Measurements from ENCODE around the gene MAPK10.

The MAPK10 gene

GRCh38 chr4:86278126-86278525, 81.7 kb downstream of the MAPK10 start:
- no peak for DNase-seq (ENCODE audit: low spot score)

DNA sequence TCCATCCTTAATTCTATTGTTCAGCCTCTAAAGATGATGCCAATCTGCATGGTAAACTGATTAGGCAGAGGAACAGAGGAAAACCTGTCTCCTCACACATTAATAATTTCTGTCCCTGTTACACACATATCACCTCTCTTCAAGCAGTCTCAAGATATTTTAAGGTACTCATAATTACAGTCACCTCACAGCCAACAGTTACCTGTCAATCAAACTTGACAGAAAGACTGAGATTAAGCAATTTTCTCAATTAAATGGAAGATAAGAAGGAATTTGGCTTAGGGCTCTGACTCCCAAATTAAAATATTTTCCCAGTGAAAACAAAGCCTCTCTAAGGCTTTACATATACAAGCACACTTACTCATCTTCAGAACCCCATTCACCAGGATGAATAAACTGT, 85.2 kb downstream of the MAPK10 start:
- no peak for DNase-seq (ENCODE audit: low spot score)

- no peak for DNase-seq (ENCODE audit: low spot score)
These were observed 87.2 kb downstream of the MAPK10 start for GRCh38 chr4:86272669-86273068.

- no peak for DNase-seq (ENCODE audit: low spot score)
These were observed 88.8 kb downstream of the MAPK10 start for GRCh38 chr4:86271057-86271456.

GRCh38 chr4:86269354-86269753, 90.5 kb downstream of the MAPK10 start:
- no peak for DNase-seq (ENCODE audit: low spot score)

DNA sequence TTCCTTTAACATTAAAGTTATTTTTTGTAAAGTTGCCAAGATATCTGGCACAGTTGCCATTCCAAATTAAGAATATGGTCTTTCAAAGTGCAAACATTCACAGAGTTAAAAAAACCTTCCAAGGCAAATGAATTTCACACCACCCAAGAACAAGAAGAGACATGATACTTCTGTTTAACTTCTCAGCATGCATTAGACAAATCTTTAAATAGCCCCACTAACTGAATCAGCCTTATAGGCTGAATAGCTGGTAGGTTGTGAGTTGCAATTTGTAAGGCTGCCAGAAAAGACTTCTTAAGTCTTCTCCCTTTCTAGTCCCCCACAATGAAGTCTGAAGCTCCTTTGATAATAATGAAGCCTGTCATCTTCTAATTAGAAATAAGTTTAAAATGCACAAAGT, 95.6 kb downstream of the MAPK10 start:
- DNase-seq (ENCODE audit: low spot score) = no peak

DNA sequence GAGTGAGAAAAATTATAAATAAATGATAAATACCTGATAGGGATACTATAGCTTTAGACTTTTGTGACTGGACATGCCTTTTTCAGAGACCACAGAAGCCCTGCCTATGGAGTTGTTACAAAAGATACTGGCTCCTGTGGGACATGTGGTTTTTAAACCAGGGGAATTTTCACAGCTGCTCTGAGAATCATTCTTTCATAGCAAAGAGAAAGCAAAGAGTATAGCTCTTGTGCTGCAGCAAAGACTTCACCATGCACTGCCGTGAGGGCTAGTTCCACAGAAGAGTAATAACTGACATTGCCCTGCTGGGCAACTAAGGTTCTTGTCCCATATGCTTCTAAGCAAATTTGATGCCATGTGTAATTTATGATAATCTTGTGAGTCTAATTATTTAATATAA, 98.2 kb downstream of the MAPK10 start:
- no peak for DNase-seq (ENCODE audit: low spot score)

- DNase-seq (ENCODE audit: low spot score) = no peak
These were observed 103.8 kb downstream of the MAPK10 start for GRCh38 chr4:86256086-86256485.

DNA sequence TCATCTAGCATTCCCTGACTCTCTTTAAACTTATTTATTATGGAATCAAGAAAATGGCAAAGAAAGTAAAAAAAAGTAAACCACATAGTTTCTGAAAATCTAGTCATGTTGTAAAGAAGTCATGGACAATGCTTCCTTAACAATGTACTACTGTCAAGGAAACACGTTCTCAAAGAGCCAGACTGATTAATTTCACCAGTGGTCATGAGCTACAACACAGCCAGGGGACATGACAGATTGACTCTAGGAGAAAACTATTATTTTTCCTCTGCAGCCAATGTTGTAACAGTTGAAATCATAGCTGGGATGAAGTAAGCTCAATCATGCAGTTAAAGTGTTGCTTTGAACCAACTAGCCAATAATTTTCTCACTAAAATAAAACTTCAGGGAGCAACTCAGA, 109.2 kb downstream of the MAPK10 start:
- DNase-seq (ENCODE audit: low spot score) = no peak

DNA sequence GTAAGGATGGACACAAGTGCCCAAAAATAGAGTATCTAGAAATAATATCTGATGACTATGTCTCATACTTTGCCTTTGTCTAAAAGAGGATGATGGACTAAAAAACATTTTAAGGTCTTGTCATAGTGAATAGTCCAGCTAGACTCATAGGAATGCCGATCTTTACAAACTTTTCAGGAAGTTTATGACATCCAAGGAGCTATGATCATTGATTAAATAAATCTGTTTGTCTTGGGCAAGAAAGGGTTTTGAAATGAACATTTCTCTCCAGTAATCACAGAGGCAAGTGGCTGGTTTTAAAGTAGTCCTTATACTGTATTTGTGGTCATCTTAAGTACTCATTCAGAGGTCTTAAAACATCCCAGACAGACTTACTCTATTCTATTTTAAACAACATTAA, 109.8 kb downstream of the MAPK10 start:
- no peak for DNase-seq (ENCODE audit: low spot score)

- no peak for DNase-seq (ENCODE audit: low spot score)
These were observed 110.8 kb downstream of the MAPK10 start for GRCh38 chr4:86249074-86249473.

DNA sequence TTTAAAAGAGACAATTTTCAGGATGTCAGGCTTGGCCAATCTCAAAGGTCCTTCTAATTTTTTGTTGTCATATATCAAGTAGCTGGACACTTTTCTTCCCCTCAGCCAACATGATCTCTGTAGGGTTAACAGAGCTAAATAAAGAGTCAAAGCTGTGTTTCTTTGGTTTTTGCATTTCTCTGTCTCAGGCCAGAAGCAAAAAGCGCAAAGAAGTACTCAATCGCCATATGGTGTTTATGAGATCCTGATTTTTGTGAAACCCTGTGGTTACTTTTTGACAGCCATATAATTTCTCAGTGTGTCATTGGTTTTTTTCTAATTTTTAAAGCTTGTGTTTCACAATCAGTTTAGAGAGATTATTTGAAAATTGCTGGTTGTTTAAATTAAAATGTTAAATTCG, 111.9 kb downstream of the MAPK10 start:
- no peak for DNase-seq (ENCODE audit: low spot score)

DNA sequence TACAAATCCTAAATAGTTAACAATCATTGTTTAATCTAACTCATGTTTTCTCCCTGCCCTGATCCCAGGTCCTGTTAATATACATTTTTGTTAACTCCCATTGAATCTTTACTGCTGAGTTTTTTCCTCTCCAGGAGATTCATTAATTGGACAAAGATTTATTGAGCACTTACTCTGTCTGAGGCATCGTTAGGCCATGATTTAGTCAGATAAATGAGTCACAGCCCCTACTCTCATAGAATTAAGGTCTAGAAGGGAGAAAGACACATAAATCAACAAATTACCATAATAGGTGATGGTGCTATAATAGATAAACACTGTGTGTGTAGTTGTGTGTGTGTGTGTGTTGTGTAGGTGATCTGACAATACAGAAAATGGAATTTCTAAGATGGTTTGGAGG, 112.5 kb downstream of the MAPK10 start:
- no peak for DNase-seq (ENCODE audit: low spot score)

DNA sequence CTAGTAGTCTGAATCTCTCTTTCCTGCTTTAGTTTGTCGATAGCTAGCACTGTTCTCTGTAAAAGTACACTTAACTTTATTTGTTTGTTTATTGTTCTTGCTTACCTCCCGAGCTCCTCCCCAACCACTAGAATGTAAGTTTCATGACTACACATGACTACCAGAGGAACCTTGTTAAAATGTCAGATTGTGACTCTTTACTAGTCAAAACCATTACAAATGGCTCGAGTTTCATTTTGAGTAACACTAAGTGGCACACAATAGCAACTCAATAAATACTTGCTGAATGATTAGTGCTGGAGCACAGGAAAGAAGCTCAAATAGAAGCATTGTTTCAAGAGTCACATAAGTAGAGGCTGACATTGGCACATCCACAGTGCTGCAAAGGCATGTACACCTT, 116.1 kb downstream of the MAPK10 start:
- DNase-seq (ENCODE audit: low spot score) = no peak

DNA sequence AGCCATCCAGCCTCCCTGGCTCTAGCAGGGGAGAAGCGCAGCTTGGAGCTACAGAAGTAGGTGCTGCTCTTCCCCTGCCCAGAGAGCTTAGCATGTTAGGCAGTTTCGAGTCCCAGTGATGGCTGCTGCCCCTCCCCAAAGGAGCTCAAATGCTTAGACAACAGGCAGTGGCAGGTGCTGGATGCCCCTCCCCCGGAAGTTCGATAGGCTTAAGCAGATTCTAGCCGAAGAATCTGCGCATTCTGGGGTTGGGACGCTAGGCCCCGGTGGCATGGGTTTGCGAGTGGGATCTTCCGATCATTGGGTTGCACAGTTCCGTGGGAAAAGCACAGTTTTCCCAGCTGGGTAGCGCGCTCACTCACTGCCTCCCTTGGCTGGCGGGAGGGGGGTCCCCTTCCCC, 117.2 kb downstream of the MAPK10 start:
- DNase-seq (ENCODE audit: low spot score) = no peak

GRCh38 chr4:86235549-86235948, 124.3 kb downstream of the MAPK10 start:
- no peak for DNase-seq (ENCODE audit: low spot score)

- DNase-seq (ENCODE audit: low spot score) = no peak
These were observed 126.2 kb downstream of the MAPK10 start for GRCh38 chr4:86233681-86234080.

DNA sequence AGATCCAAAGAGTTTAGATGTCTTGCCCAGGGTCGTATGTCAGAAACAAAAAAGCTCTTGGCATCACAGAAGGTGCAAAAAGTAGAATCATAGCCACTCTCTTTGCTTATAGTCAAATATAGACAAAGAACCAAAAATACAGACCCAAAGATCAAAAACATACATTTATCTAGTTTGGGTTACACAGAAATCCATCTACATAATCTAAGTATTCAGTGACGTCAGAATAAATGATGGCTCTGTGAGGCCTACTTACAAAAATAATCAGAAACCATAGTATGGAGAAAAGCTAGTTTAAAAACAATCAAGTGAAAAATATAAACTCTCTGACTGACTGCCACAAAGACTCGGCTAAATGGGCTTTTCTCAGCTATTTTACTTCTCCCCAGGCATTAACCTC, 126.8 kb downstream of the MAPK10 start:
- DNase-seq (ENCODE audit: low spot score) = no peak

DNA sequence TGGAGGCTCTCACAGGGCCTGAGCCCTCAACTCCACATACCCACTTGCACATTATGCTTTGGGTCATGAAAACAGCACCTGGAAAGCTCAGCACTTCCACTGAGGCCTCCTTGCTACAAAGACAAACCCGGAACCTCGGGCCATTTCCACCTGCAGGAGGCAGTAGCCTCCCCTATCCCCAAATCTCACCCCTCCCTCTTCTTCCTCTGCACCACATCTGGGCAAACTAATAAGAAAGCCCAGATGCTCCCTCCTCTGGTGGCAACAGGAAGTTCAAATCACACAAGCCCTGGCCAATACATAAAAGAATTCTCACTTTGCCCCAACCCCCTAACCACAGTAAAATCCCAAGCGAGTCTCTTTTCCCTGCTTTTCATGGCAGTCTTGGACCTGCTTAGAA, 136.4 kb downstream of the MAPK10 start:
- DNase-seq (ENCODE audit: low spot score) = peak; percentile 14

GRCh38 chr4:86221002-86221401, 138.9 kb downstream of the MAPK10 start:
- DNase-seq (ENCODE audit: low spot score) = no peak

- DNase-seq (ENCODE audit: low spot score) = no peak
These were observed 139.7 kb downstream of the MAPK10 start for GRCh38 chr4:86220121-86220520.

DNA sequence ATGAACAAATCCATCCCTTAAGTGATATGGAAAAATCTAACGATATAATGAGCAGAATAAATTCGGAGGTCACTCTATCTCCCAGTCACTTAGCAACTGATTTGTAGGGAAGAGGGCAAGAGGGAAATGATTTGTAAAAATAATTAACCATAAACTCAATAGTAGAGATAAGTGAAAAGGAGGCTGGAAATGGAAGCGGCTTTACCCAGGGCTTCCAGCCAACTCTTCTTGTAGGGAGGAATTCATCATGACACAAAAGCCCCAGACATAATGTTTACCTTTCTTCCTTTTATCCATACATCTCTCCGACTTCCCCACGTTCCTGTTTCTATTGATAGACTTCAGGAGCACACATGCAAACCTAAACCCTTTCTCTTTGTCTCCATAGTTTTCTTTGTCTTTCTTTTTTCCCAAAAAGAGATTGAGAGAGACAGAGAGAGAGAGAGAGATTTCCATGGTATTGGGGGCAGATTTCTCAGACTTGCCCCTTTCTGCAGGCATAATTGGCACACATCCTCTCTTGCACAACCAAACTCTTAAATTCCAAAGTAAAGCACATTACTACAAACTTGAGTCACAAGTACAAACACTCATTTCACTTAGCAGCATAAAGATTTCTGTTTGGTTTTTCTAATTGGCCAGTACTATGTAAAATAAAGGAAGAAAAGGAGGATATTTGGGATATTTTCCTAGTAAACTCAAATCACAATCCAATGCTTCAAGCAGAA, 140.9 kb downstream of the MAPK10 start:
- DNase-seq (ENCODE audit: low spot score) = no peak

DNA sequence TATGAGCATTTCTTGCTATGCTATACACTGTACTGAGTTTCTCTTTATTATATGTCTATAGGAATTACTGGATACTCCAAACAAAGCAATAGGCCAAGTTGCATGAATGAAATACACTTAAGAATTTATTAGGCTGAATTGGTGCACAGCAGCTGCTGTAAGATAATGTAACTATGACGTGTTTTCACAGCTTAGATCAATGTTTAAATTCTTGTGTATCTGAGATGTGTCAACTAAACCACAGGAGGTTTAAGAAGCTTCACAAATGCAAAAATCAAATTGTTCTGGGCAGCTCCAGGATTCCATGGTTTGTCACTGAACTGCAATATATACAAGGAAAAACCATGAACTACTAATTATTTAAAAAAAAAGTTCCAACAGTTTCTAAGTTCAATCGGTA, 156.7 kb downstream of the MAPK10 start:
- DNase-seq (ENCODE audit: low spot score) = no peak

GRCh38 chr4:86185659-86186058, 174.2 kb downstream of the MAPK10 start:
- DNase-seq (ENCODE audit: low spot score) = no peak

DNA sequence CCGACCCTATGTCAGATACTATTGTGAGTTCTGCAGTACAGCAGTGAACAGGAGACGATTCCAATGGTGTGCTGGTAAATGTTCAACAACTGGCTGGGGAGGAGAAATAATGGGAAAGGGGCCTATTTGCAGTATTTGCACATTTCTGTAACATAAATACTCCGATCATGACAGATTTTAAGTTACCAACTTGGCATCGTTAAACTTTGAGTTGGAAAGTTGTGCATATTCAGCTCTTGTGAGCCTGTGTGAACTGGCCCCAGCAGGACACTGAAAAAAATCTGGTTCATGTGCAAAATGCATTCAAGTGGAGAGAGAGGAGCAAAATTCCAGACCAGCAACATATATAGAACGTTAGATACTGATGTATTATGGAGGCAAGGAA, 175.0 kb downstream of the MAPK10 start:
- DNase-seq (ENCODE audit: low spot score) = no peak

Measured in SW480 (cell line).